Small intestine (tissue), 7 donors: ENCODE data around the gene CFAP210. TPM values are rescaled to one million over a fixed set of nuclear protein-coding genes. Genes with fewer than 3 reads are reported as not detected.

Experiments used
- DNase-seq, 2 donors: peaks; one replicate each; pipeline versions ENCODE4 v3.0.0 to v3.0.0-alpha.2; 2013
- FAIRE-seq: peaks from 2 replicates; lab custom pipeline; 2012; peaks lifted over from hg19 to GRCh38; lab: Jason Lieb, UNC
- H3K27ac ChIP-seq, 3 donors: one replicate each; pipeline ENCODE4 v1.5.1; 2013; ENCODE audit warnings: low read length in 2 of 3, mild to moderate bottlenecking in 2 of 3, control low read depth in 1 of 3, inconsistent platforms in 1 of 3, low read depth in 1 of 3, moderate library complexity in 1 of 3
- H3K27me3 ChIP-seq, 3 donors: one replicate each; pipeline ENCODE4 v1.6.1; 2013; ENCODE audit warnings: low read length in 3 of 3, inconsistent platforms in 1 of 3; ENCODE audit not compliant: control insufficient read depth in 3 of 3, insufficient read depth in 3 of 3
- H3K36me3 ChIP-seq, 3 donors: one replicate each; pipeline ENCODE4 v1.6.1; 2013; ENCODE audit warnings: low read length in 3 of 3, inconsistent platforms in 1 of 3, low read depth in 1 of 3, mild to moderate bottlenecking in 1 of 3, moderate library complexity in 1 of 3; ENCODE audit not compliant: control insufficient read depth in 3 of 3, insufficient read depth in 2 of 3
- H3K4me1 ChIP-seq, 3 donors: one replicate each; pipeline ENCODE4 v1.6.1; 2013; ENCODE audit warnings: low read length in 2 of 3, inconsistent platforms in 1 of 3, low read depth in 1 of 3, mild to moderate bottlenecking in 1 of 3, moderate library complexity in 1 of 3; ENCODE audit not compliant: control insufficient read depth in 3 of 3, insufficient read depth in 2 of 3
- H3K4me3 ChIP-seq, 3 donors: one replicate each; pipeline ENCODE4 v1.5.1; 2013; ENCODE audit warnings: low read length in 3 of 3, control low read depth in 1 of 3, inconsistent platforms in 1 of 3, low read depth in 1 of 3, mild to moderate bottlenecking in 1 of 3, moderate library complexity in 1 of 3
- H3K9me3 ChIP-seq, 2 donors: one replicate each; pipeline ENCODE4 v1.6.1; 2013; ENCODE audit warnings: low read depth in 1 of 2, low read length in 1 of 2; ENCODE audit not compliant: control insufficient read depth in 2 of 2, insufficient read depth in 1 of 2
- WGBS, 3 donors: extraction: QIAGEN DNeasy Blood & Tissue Kit; methylation state at CpG; one replicate each; pipeline ENCODE4 v1.1.7; 2013; 5-methylcytosine and 5-hydroxymethylcytosine counted together
- polyA plus RNA-seq, 4 donors: library from polyadenylated mRNA; stranded (reverse) in 3 of 4; unstranded in 1 of 4; fragments of 200-250 nt in 3 of 4; fragments of 120-200 nt in 1 of 4; gene quantifications; one replicate each; pipeline versions ENCODE4 v1.2.1 to v1.2.3, GENCODE V29; 2013
- donor health status: healthy with polysubstance abuse.
- donor health status: control.
- donor health status: control.
- donor health status: Bipolar disorder and iron deficiency.
- donor health status: healthy.

CFAP210 gene
- polyA plus RNA-seq, 4 donors: 0.09 to 0.27 TPM; not detected in 2

DNA sequence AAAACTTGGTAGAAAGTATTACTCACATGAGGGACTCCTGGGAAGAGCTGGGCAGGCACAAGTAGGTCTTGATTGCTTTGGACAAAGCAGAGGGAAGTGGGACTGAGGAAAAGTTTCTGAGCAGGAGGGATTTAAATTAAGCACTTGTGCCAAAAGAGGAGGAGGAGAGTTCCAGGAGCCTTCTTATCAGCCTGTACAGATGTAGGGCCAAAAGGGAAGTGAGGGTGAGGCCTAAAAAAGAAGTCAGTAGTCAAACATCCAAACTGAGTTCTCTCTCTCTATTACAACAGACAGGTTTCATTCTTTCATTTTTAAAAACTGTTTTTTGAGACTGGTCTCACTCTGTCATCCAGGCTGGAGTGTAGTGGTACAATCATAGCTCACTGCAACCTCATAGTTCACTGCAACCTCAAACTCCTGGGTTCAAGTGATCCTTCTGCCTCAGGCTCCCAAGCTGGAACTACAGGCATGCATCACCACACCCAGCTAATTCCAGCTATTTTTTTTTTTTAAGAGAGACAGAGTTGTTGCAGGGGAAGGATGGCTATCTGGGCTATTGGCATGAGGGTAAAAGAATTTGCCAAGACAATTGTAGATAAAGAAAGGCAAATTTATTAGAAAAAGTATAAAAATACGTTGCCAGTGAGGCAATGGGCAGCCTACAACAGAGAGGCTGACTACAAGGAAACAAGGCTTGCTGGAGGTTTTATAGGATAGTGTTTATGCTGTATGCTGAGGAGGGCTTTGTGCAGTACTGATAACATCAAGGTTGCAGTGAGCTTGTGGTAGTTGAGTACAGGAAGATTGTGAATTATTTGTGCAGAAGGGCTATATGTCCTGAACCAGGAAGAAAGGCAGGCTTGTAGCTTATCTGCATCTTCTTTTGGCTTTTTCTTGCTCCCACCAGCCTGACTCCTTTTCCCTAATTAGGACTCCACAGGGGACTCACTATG is 29.0 kb downstream of the CFAP210 start:
- H3K4me1 ChIP-seq: no peaks in the 10 kb centered on the region
- no peaks in the 10 kb centered on the region for H3K36me3 ChIP-seq
- no peak for DNase-seq
- no peaks in the 10 kb centered on the region for H3K9me3 ChIP-seq
- H3K27ac ChIP-seq: no peak overlapping the region
- no peak for FAIRE-seq
- H3K4me3 ChIP-seq: no peak overlapping the region
- H3K27me3 ChIP-seq: peaks cover 0 to 2% (median 0%) of the 10 kb centered on the region in 3 donors
- 68 to 74% (median 70%) methylated on average over 1 of the region's 1 CpG for WGBS, 3 donors

GRCh38 chr2:169664600-169664977 is 29.6 kb downstream of the CFAP210 start:
- FAIRE-seq: no peak
- Histone ChIP-seq H3K27me3 (peaks cover 0 to 2% (median 0%) of the 10 kb centered on the region in 3 donors), H3K4me3 (no peak overlapping the region), H3K36me3 (no peaks in the 10 kb centered on the region), H3K4me1 (no peaks in the 10 kb centered on the region), H3K27ac (no peak overlapping the region), H3K9me3 (no peaks in the 10 kb centered on the region)
- WGBS, 3 donors: 79 to 97% (median 81%) methylated on average over 1 of the region's 1 CpG
- no peak for DNase-seq

DNA sequence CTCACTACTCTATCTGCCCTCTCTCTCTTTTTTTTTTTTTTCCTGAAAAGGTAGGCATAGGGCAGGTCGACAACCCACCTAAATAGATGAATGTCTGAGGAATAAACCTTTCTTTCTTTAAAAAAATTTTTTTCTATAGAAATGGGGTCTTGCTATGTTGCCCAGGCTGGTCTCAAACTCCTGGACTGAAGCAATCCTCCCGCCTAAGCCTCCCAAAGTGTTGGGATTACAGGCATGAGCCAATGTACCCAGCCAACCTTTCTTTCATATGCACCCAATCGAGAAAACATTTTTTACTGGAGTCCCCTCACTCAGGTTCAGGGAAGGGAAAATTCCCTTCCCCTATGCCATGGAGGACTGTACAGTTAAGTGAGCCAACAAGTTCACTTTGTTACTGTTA is 31.0 kb downstream of the CFAP210 start:
- no peaks in the 10 kb centered on the region for H3K36me3 ChIP-seq

GRCh38 chr2:169662744-169663143 is 31.5 kb downstream of the CFAP210 start:
- FAIRE-seq: no peak
- WGBS, 3 donors: 91 to 100% (median 94%) methylated on average over 1 of the region's 1 CpG
- H3K4me1 ChIP-seq: no peaks in the 10 kb centered on the region

More for the DNA sequence above, 31.0 kb downstream of the CFAP210 start:
- WGBS, 3 donors: 85 to 90% (median 88%) methylated on average over 3 of the region's 3 CpGs
- no peak for DNase-seq
- no peaks in the 10 kb centered on the region for H3K4me1 ChIP-seq
- peaks cover 0 to 2% (median 0%) of the 10 kb centered on the region in 3 donors for H3K27me3 ChIP-seq
- H3K9me3 ChIP-seq: no peaks in the 10 kb centered on the region
- FAIRE-seq: no peak
- no peak overlapping the region for H3K4me3 ChIP-seq
- no peak overlapping the region for H3K27ac ChIP-seq

GRCh38 chr2:169661265-169661664 is 32.9 kb downstream of the CFAP210 start:
- no peaks in the 10 kb centered on the region for H3K4me1 ChIP-seq
- no peak overlapping the region for H3K27ac ChIP-seq
- WGBS, 3 donors: 82 to 85% (median 83%) methylated on average over 3 of the region's 3 CpGs
- H3K9me3 ChIP-seq: no peaks in the 10 kb centered on the region
- no peaks in the 10 kb centered on the region for H3K27me3 ChIP-seq
- DNase-seq (no peak), FAIRE-seq (no peak)
- no peaks in the 10 kb centered on the region for H3K36me3 ChIP-seq
- H3K4me3 ChIP-seq: no peak overlapping the region

More at GRCh38 chr2:169662744-169663143, 31.5 kb downstream of the CFAP210 start:
- Histone ChIP-seq H3K27me3 (peaks cover 0 to 2% (median 0%) of the 10 kb centered on the region in 3 donors), H3K9me3 (no peaks in the 10 kb centered on the region), H3K27ac (no peak overlapping the region), H3K36me3 (no peaks in the 10 kb centered on the region), H3K4me3 (no peak overlapping the region)
- no peak for DNase-seq

- Histone ChIP-seq H3K9me3 (no peaks in the 10 kb centered on the region), H3K4me1 (no peaks in the 10 kb centered on the region), H3K36me3 (no peaks in the 10 kb centered on the region), H3K27ac (no peak overlapping the region), H3K4me3 (no peak overlapping the region), H3K27me3 (no peaks in the 10 kb centered on the region)
- no peak for DNase-seq
- FAIRE-seq: no peak
- 62 to 82% (median 81%) methylated on average over 1 of the region's 1 CpG for WGBS, 3 donors
Measured at GRCh38 chr2:169659320-169659719, 34.9 kb downstream of the CFAP210 start.

DNA sequence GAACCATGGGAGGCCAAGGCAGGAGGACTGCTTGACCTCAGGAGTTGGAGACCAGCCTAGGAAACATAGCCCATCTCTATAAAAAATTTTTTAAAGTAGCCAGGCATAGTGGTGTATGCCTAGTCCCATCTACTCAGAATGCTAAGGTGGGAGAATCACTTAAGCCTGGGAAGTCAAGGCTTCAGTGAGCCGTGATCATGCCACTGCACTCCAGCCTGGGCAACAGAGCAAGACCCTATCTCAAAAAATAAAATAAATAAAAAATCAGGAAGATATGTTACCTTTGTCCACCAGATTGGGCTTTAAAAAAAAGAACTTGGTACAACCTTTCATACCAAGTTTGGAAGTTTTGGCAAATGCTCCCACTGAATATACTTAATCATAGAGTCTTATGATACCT is 35.3 kb downstream of the CFAP210 start:
- Histone ChIP-seq H3K9me3 (no peaks in the 10 kb centered on the region), H3K27me3 (no peaks in the 10 kb centered on the region), H3K27ac (no peak overlapping the region), H3K4me1 (no peaks in the 10 kb centered on the region), H3K36me3 (no peaks in the 10 kb centered on the region), H3K4me3 (no peak overlapping the region)
- FAIRE-seq: no peak
- no peak for DNase-seq
- 90 to 100% (median 98%) methylated on average over 1 of the region's 1 CpG for WGBS, 3 donors

GRCh38 chr2:169656164-169656563 is 38.0 kb downstream of the CFAP210 start:
- no peak for FAIRE-seq
- Histone ChIP-seq H3K36me3 (no peaks in the 10 kb centered on the region), H3K9me3 (no peaks in the 10 kb centered on the region), H3K27me3 (no peaks in the 10 kb centered on the region), H3K27ac (no peak overlapping the region), H3K4me1 (no peaks in the 10 kb centered on the region), H3K4me3 (no peak overlapping the region)
- DNase-seq: no peak
- 67 to 74% (median 69%) methylated on average over 3 of the region's 3 CpGs for WGBS, 3 donors
